Mesothelial cell of epicardium (in vitro differentiated cells): Measurements from ENCODE around the gene MEIOSIN. TPM values are rescaled to one million over a fixed set of nuclear protein-coding genes. Genes with fewer than 3 reads are reported as not detected.
A peak's percentile ranks its signal among the peaks of the same experiment; 100 is the strongest.

Source experiments
- DNase-seq, 2 experiments: peaks; one replicate each; pipeline ENCODE4 v3.0.0; 2021; ENCODE audit warnings: low spot score in 2 of 2; ENCODE audit not compliant: unreplicated experiment in 2 of 2
- H3K27ac Mint-ChIP-seq: 2 replicates; pipeline ENCODE4 v1.8.0; 2021; ENCODE audit warnings: mixed read lengths
- H3K27me3 Mint-ChIP-seq: 2 replicates; pipeline ENCODE4 v1.8.0; 2021; ENCODE audit warnings: low read depth, mixed read lengths
- H3K36me3 Mint-ChIP-seq: 2 replicates; pipeline ENCODE4 v1.8.0; 2021; ENCODE audit warnings: mixed read lengths
- H3K4me1 Mint-ChIP-seq: 2 replicates; pipeline ENCODE4 v1.8.0; 2021; ENCODE audit warnings: mixed read lengths
- H3K4me3 Mint-ChIP-seq: 2 replicates; pipeline ENCODE4 v1.8.0; 2021; ENCODE audit warnings: mild to moderate bottlenecking, moderate library complexity, mixed read lengths
- H3K9me3 Mint-ChIP-seq: 2 replicates; pipeline ENCODE4 v1.8.0; 2021; ENCODE audit warnings: mixed read lengths
- total RNA-seq: library from RNA; stranded (reverse); gene quantifications from 3 replicates; pipeline ENCODE4 v1.2.1, GENCODE V29; 2021
- TF ChIP-seq, protein P1 (sequence below): fragments of 200-600 bp; sonication (generic); IDR thresholded peaks from one replicate; pipeline ENCODE4 v1.5.0; 2021; ENCODE audit warnings: antibody characterized with exemption; ENCODE audit not compliant: unreplicated experiment

The MEIOSIN gene
- total RNA-seq, 1 donor from 2014 or later: not detected

DNA sequence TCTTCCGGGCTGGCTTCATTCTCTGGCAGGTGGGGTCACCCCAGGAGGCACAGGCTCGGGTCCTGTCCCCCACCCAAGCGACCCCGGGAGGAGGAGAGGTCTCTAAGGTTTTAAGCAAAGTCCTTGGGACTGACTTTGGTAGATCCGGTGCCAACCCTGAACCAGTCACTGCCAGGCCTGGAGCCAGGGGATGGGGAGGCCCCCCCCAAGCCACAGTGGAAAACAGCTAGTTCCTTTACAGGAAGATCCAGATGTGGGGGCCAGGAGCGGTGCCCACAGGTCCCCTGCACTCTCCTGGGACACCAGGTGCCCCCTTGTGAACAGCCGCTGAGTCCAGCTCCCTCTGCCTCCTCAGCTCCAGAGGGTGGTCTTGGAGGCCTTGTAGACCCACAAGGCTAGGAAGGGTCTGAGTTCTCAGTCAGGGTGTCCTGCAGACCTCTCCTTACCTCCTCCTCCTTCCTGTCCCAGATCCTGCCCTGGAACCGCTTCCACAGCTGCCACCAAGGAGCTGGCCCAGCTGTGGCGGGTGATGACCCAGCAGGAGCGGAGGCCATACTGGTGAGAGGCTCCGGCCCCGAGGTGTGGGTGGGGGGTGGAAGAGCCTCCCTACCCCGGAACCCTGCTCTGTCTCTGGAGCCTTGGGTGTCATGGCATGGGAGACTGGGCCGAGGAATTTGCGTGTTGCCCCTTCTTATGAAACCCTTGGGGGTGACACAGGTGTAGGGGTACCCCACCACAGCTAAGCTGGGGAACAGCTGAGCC, 29.8 kb downstream of the MEIOSIN start:
- H3K4me1 Mint-ChIP-seq: peaks cover 25% of the 10 kb centered on the region
- H3K27me3 Mint-ChIP-seq: peaks cover 1% of the 10 kb centered on the region
- no peak for DNase-seq
- no peaks in the 10 kb centered on the region for H3K9me3 Mint-ChIP-seq
- TF ChIP-seq, protein P1, sequence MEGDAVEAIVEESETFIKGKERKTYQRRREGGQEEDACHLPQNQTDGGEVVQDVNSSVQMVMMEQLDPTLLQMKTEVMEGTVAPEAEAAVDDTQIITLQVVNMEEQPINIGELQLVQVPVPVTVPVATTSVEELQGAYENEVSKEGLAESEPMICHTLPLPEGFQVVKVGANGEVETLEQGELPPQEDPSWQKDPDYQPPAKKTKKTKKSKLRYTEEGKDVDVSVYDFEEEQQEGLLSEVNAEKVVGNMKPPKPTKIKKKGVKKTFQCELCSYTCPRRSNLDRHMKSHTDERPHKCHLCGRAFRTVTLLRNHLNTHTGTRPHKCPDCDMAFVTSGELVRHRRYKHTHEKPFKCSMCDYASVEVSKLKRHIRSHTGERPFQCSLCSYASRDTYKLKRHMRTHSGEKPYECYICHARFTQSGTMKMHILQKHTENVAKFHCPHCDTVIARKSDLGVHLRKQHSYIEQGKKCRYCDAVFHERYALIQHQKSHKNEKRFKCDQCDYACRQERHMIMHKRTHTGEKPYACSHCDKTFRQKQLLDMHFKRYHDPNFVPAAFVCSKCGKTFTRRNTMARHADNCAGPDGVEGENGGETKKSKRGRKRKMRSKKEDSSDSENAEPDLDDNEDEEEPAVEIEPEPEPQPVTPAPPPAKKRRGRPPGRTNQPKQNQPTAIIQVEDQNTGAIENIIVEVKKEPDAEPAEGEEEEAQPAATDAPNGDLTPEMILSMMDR: no peak
- no peak overlapping the region for H3K27ac Mint-ChIP-seq
- H3K4me3 Mint-ChIP-seq: no peak overlapping the region
- peaks cover 2% of the 10 kb centered on the region for H3K36me3 Mint-ChIP-seq

DNA sequence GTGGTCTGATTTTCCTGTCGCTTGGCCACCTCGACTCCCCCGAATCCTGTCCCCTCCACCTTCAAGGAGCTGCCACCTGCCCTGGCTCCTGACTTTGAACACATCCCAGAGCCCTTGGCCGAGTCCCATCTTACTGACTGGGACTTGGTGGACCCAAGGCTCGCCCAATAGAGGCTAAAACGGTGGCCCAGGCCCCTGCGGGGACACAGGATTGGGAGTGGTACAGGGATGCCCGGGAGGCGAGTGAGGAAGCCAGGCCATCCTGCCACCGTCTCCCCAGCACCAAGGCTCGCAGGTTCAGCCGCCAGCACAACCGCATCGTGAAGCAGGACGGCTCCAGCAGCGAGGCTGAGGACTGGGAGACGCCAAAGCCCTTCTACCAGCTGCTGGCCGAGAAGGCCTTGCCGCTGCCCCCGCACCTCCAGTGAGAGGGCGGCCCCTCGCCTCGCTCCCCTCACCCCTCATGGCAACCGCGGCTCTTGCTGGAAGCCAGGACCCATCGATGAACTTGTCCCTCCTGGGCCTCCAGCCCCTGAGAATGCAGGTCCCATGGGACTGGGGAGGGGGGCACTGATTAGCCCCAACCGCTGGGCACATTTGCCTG, 30.6 kb downstream of the MEIOSIN start:
- H3K27ac Mint-ChIP-seq: no peak overlapping the region
- H3K36me3 Mint-ChIP-seq: peaks cover 2% of the 10 kb centered on the region
- peaks cover 1% of the 10 kb centered on the region for H3K27me3 Mint-ChIP-seq
- peaks cover 25% of the 10 kb centered on the region for H3K4me1 Mint-ChIP-seq
- no peak overlapping the region for H3K4me3 Mint-ChIP-seq
- no peak for DNase-seq
- no peaks in the 10 kb centered on the region for H3K9me3 Mint-ChIP-seq
- TF ChIP-seq, protein P1: no peak

DNA sequence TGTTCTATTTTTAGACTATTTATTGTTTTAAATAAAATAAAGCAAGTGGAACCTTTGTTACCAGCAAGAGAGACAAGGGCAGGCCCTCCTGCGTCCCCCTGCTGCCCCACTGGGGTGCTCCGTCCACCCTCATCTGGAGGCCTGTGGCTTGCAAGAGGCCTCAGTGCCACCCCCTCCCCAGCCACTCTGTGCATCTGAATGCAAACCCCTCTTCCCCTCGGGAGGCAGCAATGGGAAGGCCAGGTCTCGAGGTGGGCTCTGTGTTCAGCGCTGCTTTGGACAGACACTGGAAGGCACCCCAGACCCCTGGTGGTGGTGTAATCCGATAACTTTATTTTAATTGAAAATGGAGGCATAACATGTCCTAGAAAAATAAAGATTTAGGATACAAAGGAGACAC, 31.2 kb downstream of the MEIOSIN start:
- Mint-ChIP-seq H3K27me3 (peaks cover 1% of the 10 kb centered on the region), H3K4me1 (peaks cover 25% of the 10 kb centered on the region), H3K36me3 (peaks cover 2% of the 10 kb centered on the region), H3K27ac (peak overlapping the region; percentile 89), H3K9me3 (no peaks in the 10 kb centered on the region), H3K4me3 (peak overlapping the region; percentile 53)
- DNase-seq: no peak
- TF ChIP-seq, protein P1: no peak

DNA sequence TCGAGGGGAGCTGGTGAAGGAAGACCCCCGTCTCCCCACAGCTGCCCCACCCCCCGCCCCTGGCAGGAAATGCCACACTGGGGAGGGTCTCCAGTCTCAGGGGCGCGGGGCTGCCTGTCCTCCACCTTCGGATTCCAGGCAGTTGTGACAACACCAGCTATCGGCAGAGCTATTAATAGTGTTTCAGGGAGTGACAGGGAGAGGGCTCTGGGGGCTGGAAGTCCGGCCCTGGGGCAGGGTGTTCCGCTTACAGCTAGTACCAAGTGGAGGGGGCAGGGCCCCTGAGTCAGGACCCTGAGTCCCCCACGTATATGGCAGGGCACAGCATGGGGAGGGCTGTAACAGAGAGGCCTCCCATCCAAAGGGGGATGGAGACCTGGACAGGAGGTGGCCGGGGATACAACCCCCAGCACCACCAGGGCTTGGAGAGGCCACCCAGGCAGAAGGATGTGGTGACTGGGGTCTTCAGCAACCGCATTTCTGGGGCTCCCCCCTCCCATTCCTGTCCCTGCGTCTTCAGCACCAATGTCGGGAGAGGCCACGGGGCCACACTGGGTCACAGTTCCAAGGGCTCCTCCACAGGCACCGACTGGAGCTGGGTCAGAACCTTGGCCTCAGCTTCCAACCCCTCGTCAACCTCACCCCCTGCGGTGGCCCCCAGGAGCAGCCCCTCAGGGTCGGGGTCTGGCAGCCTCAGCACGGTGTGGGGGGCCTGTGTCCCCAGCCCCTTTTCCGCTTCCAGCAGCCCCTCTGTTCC, 31.9 kb downstream of the MEIOSIN start:
- Mint-ChIP-seq H3K9me3 (no peaks in the 10 kb centered on the region), H3K4me3 (peak overlapping the region; percentile 53), H3K4me1 (peaks cover 25% of the 10 kb centered on the region), H3K27ac (peak overlapping the region; percentile 89), H3K36me3 (peaks cover 2% of the 10 kb centered on the region), H3K27me3 (peaks cover 1% of the 10 kb centered on the region)
- TF ChIP-seq, protein P1: no peak
- DNase-seq: no peak

DNA sequence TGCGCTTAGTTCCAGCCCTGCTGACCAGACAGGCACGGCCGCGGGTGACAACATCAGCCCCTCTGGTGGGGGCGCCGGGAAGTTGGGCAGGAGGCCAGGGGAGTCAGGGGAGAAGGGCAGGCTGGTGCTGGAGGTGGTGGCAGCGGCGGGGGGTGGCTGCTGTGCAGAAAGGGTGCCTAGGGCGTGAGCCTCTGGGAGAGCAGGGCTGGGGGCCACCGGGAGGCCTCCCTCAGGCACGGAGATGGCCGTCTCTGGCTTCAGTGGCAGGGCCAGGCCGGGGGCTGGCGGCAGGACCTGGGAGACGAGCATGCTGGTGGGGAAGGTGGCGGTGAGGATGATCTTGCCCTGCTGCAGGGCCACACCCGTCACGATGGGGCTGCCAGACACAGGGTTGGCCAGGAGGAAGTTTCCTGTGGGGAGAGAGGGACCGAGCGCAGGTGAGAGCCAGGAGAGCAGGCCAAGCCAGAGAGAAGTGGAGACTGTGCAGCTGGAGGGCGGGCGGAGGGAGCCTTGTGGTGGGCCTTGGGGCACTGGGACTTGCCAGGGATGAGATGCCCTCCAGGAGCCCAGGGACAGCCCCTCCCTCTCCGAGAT, 32.6 kb downstream of the MEIOSIN start:
- Mint-ChIP-seq H3K27me3 (peaks cover 1% of the 10 kb centered on the region), H3K27ac (peak overlapping the region; percentile 77)

More for the DNA sequence above, 32.6 kb downstream of the MEIOSIN start:
- Mint-ChIP-seq H3K4me3 (peak overlapping the region; percentile 54), H3K36me3 (peaks cover 2% of the 10 kb centered on the region), H3K9me3 (no peaks in the 10 kb centered on the region), H3K4me1 (peaks cover 25% of the 10 kb centered on the region)
- no peak for DNase-seq
- TF ChIP-seq, protein P1: no peak
